Measurements from ENCODE around the gene FAM53B.

The FAM53B gene

DNA sequence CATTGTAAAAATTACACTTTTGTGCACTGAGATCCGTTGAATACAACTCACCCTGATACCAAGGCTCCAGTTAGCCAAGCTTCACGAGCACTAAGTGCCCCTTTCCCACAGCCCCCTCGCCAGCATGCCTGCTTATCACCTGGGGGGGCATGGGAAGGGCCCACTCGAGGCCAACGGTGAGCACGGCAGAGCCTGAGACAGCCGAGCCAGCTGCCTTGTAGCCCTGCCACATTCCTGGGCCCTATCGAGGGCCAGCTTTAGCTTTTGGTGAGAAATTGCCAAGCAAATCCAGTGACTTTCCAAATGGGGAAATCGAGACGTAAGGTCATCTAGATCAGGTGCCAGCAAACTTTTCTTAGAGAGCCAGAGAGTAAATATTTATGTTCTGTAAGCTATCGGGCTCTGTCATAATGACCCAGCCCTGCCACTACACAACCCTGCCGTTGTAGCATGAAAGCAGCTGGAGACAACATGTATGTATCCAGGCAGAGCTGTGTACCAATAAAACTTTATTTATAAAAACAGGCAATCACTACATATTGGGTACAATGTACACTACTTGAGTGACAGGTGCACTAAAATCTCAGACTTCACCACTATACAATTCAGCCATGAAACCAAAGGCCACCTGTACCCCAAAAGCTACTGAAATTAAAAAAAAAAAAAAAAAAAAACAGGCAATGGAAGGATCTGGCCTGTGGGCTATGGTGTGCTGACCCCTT, 83.6 kb downstream of the FAM53B start:
- DNase-seq = no peak

DNA sequence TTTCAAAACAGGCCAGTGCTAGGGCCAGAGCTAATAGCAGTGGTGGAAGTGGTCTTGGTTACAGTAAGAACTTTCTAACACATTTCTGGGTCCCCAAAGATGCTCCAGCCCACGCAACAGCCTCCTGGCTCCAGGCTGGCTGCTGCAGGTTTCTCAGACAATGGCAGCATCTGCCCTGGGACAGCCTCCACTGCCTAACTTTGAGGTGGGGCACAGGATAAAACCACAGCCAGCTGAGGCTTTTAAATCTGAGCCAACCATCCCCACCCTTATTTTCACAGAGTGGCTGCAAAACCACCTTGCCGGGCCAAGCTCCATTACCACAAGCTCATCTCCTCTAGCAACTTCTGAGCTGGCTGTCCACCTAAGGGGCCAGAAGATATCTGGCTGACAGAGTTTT, 84.8 kb downstream of the FAM53B start:
- no peak for DNase-seq

DNA sequence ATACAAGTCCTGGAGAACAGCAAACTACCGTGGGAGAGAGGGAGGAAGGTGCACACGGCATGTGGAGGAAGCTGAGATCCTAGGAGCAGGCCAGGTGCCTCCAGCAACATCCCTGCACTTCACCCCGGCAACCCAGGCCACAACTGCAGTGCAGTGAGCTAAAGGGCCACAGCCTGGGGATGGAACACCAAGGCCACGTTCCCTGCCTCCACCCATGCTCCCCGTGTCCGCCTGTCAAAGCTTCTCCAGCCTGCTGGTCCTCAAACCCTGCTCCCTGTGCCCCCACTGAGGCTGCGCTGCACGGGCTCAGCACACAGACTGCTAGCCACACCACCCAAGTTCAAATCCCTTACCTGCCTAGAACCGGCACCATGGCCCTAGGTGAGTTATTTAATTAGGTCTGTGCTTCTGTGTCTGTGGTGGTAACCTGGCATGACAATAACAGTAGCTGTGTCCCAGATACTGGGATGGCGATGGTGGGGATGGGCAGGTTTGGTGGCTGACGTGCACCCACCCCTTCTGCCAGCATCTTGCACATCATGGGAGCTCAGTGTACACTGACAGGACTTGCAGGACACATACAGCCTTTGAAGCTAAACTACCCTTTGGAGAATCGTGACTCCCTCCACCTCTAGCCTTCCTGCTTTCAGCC, 85.5 kb downstream of the FAM53B start:
- DNase-seq = no peak

DNA sequence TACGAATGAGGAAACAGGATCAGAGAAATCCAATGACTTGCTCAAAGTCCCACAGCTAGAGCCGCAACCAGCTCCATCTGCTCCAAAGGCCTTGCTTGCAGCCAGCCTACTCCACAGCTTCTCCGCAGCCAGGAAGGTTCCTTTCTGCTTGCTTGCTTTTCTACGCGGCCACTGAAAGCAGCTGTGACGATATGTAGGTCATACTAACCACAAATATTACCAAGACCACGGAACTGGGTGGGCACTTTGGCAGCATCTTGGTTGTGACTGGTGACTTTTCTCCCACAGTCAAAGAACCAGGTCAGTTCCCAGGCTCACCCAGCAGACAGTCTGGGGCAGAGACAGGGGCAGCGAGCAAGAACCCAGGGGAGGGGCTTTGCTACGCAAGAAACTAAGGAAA, 86.4 kb downstream of the FAM53B start:
- DNase-seq = no peak

DNA sequence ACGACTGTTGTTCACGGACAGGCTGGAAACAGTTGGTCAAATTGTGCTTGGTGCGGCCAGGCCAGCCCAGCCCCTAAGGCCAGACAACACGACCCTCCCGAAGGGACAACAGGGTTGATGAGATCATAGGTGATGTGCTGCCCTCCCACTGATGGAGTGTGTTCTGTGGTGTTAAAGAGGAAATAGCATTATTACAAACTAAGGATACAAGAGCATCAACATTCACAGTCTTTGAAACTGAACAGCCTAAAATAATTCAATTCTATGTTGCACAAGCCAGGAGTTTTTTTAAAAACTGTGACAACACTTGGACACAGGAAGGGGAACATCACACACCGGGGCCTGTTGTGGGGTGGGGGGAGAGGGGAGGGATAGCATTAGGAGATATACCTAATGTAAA, 87.6 kb downstream of the FAM53B start:
- no peak for DNase-seq

DNA sequence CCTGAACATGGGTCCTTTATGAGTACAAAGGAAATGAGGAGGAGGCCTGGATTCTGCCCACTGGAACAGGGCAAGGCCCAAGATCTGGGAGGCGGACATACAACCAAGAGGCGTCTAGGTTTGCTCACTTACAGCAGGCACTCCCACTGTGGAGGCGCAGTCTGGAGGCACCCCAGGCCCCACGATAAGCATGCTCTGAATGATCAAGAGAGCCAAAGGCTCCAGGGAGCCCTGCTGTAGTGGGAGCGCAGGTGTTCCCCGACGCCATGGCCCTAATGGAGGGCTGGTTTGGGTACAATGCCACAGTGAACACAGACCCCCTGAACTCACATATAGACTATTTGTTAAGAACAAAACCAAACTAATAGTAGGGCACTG, 88.1 kb downstream of the FAM53B start:
- DNase-seq = no peak

DNA sequence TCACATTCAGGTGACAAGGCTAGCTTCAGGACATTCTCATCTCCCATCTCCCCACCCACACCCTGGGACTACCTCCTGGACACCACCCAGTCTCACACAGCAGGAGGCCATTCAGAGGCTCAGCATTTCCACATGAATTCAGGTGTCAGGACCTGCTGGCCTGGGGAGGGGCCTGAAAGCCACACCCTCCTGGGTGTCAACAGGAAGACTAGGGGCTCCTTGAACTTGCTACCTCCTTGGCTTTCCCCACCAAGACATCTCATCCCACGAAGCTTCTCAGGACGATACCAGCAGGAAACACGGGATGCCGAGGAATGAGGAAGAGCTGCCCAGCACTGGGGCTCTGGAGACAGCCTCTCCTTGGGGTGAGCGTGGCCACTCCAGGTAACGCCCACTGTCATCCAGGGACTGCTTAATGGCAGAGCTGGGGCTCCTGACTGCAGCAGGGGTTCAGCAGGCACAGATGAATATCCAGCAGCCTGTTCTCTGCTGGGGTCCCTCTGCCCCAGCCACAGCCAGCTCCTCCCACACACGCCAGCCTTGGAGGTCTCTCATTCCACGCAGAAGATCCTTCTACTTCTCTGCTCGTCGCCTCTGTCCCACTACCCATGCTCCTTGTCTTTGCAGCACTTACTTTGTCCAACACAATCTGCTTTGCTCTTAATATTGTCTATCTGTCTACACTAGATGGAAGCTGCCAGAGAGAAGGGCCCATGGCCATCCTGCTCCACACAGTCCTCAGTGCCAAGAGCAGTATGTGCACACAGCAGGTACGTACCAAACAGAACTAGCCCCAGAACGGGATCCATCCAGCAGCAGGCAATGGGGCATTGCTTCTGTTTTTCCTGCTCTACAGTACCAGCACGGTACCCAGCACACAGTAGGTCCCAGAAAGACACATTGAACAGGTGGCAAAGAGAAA, 88.7 kb downstream of the FAM53B start:
- no peak for DNase-seq

DNA sequence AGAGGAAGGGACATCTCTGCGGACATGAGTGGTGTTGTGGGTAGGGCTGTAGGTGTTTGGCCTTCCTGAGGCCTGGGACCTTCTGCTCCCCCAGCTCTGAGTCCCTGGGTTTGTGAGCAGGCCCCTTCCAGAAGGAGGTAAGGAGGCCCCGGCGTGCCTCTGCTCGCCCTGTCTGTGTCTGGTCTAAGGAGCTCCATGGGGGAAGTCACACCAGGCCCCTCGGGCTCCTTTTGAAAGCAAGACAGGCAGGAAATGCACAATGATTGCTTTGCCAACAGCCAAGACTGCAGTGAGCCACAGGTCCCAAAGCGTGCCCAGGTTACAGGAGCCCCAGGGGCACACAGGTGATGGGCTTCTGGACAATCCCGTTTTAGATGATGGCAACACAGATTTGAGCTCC, 89.5 kb downstream of the FAM53B start:
- DNase-seq = no peak

DNA sequence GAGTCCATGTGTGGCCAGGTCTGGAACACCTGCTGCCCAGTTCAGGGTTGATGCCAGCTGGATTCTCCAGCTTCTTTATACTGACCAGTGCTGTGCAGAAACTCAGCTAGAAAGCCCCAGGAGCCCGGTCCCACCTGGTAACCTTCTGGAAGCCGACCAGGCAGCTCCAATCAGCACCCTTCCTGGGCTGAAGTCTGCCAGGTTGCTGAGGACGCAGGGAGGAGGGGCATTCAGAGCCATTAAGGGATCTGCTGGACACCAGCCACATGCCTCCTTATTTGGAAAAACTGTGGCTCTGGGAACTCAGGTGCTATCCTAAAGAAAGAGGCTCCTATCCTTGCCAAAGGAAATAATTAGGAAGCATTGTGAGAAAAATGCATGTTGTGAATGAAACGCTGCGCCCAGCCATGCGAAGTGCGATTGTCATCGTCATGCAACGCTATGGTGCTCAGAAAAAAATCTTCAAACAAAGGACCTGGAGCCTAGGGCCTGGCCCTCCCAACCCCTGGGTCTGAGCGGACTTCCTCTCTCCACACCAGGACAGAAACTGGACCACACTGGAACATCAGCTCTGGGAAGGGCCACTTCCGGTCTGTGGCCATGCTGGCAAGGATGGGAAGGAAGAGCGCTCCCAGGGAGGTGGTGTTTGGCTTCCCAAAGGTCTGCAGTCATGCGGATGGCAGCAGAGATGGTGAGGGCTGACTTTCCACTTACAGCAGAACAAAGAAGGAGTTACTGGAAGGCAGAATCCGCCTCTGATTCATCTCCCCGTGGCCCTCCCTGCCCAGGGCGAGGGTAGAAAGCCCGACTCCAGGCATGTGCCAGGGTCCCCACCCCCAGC, 90.1 kb downstream of the FAM53B start:
- no peak for DNase-seq

DNA sequence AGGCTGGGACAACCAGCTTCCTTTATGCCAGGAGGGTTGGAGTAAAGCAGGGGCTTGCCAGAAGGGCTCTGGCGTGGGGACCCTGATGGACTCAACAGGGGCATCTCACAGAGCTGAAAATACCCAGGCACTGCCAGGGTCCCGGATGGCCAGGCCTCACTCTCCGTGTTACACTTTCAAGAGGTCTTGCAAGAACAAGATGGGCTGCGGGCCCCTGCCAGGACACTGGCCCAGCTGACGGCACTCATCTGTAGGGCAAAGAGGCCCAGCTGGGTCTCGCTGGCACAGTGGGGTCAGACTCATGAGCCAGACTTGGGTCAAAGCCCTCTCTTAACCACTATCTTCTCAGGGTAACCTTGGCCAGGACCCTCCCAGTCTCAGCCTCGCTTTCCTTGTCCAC, 90.9 kb downstream of the FAM53B start:
- DNase-seq = no peak

DNA sequence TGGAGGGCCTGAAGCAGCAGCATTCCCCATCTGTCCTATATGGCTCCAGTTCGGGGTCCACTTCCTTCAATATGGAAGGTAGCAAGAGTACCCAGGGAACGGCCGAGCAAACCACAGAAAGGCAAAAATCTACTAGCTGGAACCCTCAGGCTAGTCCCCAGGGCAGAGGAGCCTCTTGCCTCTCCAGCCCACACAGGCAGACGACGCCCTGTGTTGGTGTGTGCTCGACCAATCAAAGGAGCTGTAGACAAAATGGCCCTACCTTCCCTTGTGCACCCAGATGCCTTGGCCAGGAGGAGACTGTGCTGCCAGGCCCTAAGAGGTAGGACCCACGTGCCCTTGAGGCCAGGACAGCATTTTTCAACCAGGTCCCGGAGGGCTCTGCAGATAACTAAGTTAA, 91.5 kb downstream of the FAM53B start:
- DNase-seq = no peak

DNA sequence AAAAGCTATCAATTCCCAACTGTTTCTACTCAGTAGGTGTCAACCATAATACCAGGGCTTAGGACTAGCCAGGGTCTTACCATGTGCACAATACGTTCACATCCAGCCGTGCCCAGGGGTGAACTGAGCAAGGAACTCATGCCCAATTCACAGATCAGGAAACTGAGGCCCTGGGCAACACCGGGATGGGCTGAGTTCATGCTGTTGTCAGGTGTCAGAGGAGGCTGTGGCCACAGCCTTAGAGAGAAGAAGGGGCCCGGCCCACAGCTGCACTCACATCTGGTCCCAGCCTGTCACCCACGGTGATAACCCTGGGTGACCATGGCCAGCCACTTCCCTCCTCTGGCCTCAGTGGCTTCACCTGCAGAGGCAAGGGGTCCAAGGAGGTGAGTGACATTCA, 92.0 kb downstream of the FAM53B start:
- no peak for DNase-seq

DNA sequence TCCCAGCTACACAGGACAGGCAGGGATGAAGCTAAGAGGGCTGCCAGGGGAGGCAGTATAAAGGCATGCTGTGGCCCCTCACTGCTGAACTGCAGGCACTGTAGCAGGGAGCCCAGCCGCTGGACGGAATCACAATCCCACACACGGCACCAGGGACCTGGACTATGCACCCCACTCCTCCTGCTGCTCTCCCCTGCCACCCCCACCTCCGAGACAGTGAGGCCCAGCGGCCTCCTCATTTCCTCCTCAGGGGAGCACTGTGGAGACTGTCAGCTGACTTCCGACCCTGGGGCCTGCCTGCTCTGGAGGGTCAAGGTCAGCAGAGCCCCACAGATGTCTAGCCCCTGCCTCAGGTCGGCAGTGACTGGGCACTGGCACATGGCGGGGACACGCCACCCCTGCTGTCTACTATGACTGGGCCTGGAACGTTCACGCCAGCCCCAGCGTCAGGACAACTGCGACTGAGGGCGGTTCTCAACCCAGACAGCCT, 92.7 kb downstream of the FAM53B start:
- no peak for DNase-seq

DNA sequence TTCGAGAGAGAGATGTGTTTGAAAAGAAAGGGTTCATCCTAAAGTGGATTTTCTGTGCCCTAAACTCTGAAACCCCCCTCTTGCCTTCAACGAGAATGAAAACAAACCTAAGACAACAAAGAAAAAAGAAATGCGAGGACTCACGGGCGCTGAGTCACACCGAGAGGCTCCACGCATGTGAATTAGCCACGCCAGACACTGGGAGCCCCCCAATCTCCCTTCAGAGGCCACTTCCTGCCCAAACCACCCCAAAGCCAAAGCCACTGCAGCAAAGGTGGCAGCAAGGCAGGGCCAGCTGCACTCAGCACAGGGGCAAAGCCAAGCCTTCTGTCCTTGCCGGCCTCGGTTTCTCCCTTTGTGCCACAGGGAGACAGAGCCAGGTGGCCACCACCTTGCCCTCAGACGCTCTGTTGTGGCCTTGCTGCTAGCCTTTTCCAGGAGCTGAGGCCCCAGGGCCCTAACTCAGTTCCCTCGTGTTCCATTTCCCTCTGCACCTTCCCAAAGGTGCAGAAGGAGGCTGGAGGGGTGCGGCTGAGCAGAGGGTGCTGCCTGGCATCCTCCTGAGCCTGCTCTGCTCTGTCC, 93.3 kb downstream of the FAM53B start:
- no peak for DNase-seq

DNA sequence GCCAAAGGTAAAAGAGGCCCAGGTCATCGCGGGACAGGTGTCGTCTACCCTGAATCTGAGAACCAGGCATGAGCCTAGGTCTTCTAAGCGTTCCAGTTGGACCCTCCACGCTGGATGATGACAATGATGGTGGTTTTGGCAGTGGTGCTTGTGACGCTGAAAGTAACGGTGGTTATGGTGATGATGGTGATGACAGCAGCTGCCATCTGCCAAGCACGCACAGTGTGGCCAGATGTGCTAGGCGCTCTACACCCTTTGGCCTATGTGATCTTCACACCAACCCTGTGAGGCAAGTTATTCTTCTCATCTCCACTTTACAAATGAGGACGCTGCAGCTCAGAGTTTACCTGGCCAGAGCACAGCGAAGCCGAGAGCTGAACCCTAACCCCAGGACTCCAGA, 93.9 kb downstream of the FAM53B start:
- DNase-seq = no peak

DNA sequence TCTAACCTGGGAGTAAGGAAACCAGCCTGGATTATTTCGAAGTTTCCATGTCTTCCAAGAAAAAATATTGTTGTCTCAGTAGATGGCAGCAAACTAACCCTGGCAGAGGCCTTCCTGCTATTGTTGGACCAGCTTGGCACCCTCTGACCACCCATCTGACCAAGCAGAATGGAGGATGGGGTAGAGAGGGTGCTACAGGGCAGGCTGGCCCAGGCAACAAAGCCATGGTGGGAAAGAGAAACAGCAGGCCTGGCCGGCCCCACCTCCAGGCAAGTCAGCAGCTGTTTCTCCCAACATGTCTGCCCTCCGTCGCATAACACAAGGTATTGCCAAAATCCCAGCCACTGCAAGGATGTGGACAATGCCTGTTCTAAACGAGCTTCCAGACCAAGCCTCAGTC, 95.0 kb downstream of the FAM53B start:
- peak in 1 of 2 experiments; percentile 38 for DNase-seq

DNA sequence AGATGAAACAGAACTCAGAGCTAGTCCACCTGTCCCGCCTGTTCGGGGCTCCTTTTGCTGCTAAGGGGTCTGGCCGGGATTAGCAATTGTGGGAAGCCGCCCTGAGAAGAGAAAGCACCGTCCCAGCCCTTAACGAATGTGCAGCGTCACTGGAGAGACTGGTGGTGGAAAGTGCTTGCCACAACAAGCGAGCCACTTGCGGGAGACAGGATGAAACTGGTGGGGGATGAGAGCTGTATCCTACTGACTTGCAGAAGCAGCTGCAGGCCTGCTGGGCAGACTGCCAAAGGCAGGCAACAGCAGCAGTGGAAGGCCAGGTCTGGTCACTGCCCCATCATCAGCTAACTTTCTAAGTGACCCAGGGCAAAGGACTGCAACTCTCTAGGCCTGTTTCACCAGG, 95.4 kb downstream of the FAM53B start:
- DNase-seq = peak; percentile 92 to 96

DNA sequence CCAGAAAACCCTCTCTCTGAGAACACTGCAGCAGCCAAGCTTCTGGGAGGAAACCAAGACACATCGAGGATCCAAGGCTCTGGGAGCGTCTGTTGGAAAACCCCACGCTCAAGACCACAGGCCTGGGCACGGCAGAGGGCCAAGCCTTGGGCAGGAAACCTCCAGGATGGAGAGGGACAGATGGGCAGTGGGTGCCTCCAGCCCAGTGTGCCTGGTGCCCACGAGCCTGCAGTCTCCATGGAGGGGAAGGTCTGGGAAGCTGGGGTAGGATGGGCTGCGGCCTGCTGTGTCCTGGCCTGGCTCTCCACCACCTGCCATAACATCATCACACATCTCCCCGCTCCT, 96.1 kb downstream of the FAM53B start:
- peak in 1 of 2 experiments; percentile 4 for DNase-seq

DNA sequence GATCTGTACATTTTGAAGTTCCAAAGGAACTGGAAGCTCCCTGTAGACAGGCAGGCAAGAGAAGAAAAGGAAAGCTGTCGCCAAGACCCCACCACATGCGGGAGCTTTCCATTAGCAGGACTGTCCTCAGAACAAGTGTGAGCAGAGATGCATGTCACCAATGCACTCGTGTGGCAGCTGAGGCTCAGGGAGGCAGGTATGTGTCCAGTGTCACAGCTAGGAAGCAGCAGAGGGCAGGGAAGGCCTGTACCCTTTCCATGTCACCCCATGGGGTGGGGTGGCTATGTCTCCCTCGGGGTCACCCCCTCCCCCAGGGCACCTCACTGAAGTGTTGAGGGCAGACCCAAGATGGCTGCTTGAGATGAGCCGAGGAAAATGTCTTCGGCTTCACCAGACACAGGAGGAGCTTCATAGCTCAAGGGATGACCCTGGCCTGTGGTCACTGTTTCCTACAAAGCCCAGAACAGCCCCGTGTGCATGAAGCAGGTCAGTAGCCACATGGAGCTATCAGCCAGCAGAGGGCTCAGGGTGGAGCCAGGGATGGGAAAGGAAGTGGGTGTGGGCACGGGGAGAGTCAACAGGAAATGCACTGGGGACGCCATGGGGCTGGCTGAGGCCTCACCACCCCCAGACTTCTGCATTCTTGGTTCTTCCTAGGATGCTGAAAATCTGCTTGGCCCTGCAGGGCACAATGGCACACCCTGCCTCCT, 96.6 kb downstream of the FAM53B start:
- peak; percentile 48 to 75 for DNase-seq

DNA sequence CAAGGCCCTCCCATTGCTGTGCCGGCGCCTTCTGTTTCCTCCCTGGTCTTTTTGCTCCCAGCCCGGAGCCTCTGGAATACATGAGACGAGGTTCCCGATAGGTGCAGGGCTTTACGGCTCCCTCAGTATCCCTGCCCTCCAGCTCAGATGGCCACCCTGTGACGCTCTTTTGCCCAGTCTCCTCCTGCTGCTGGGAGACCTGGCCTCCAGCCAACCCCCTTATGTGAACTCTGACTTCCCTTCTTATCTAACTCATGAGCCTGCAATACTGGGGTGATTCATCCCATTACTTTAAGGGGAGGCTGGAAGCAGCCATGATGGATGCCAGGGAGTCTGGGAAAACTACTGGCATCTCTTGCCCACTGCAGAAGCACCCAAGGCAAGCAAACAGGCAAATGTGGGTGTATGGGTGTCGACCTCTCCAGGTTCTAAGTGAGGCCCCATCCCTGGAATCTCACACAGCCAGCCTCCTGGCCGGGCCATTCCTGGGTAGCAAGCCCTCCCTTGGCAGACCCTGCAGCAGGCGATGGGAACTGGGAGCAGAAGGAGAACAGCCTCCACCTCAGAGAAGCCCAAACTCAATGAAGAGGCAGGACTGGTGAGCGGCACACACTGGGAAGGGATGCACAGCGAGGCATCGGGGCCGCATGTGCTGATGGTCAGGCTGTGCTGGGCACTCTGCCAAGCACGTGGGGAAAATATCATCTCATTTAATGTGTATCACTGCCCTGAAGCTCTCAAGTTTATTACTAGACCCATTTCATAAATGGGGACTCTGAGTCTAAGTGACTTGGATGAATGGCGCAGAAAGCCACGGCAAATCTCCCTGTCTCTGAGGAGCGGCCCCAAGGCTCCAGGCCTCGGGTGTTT, 97.5 kb downstream of the FAM53B start:
- no peak for DNase-seq
